ENCODE results near the gene QRSL1.

Gene QRSL1

DNA sequence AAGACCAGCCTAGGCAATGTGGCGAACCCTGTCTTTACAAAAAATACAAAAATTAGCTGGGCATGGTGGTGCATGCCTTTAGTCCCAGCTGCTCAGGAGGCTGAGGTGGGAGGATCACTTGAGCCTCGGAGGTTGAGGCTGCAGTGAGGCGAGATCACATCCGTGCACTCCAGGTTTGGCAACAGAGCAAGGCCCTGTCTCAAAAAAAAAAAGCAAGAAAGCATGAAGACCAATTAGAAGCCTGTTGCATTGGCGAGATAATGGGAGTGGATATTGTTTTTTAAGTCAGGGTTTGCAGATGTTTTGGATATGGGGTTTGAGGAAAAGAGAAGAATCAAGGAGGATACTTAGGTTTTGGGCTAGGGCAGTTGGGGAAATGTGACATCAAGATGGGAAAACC, 5.2 kb downstream of the QRSL1 start:
- no peaks in the 10 kb centered on the region for H3K36me3 ChIP-seq (replicated peaks)
- TF ChIP-seq, protein P1, sequence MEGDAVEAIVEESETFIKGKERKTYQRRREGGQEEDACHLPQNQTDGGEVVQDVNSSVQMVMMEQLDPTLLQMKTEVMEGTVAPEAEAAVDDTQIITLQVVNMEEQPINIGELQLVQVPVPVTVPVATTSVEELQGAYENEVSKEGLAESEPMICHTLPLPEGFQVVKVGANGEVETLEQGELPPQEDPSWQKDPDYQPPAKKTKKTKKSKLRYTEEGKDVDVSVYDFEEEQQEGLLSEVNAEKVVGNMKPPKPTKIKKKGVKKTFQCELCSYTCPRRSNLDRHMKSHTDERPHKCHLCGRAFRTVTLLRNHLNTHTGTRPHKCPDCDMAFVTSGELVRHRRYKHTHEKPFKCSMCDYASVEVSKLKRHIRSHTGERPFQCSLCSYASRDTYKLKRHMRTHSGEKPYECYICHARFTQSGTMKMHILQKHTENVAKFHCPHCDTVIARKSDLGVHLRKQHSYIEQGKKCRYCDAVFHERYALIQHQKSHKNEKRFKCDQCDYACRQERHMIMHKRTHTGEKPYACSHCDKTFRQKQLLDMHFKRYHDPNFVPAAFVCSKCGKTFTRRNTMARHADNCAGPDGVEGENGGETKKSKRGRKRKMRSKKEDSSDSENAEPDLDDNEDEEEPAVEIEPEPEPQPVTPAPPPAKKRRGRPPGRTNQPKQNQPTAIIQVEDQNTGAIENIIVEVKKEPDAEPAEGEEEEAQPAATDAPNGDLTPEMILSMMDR (IDR thresholded peaks at IDR 0.05; ENCODE audit: low read depth, low read length, missing control alignments), result no peak
- in situ Hi-C loops (cut with HindIII; ENCODE audit: low pct_ligation_motif_present, low sequenced_read_pairs), result no loop called here
- H3K4me3 ChIP-seq (ENCODE audit: low read depth, low read length), result no peak overlapping the region
- no peak for DNase-seq
- no peak overlapping the region for H3K27ac ChIP-seq
- no peaks in the 10 kb centered on the region for H3K27me3 ChIP-seq (replicated peaks)

DNA sequence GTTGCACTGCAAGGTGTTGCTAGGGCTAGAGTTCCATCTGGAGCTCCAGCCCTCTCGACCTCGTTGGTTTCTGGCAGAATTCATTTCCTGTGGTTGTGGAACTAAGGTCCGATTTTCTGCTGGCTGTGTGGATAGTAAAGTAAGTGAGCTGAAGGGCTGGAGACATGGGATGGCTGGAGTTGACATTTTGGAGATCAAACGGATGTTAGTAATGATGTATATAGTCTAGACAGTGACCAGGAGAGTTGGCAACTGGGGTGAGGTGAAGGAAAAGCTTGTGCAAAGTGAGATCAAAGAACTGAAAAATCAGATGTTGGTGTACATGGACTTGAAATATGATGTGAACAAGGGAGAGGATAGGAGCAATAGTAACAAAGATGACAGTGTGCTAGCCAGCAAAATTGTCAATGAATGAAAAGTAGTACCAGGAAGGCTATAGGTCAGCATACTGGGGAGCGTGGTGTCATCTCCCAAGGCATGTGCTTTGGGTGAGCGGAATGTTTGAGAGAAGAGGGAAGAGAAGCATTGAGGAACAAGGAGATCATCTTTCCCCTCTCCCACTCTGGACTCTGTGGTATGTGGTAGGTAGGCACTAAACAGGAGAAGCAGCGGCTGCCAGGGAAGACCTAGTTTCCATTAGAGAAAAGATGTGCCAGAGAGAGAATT, 7.8 kb downstream of the QRSL1 start:
- TF ChIP-seq, protein P1 (IDR thresholded peaks at IDR 0.05; ENCODE audit: low read depth, low read length, missing control alignments), result no peak
- in situ Hi-C loops (cut with HindIII; ENCODE audit: low pct_ligation_motif_present, low sequenced_read_pairs), result no loop called here
- DNase-seq, result no peak
- Histone ChIP-seq H3K4me3 (ENCODE audit: low read depth, low read length) (no peak overlapping the region), H3K36me3 (replicated peaks) (no peaks in the 10 kb centered on the region), H3K27ac (no peak overlapping the region), H3K27me3 (replicated peaks) (no peaks in the 10 kb centered on the region)

DNA sequence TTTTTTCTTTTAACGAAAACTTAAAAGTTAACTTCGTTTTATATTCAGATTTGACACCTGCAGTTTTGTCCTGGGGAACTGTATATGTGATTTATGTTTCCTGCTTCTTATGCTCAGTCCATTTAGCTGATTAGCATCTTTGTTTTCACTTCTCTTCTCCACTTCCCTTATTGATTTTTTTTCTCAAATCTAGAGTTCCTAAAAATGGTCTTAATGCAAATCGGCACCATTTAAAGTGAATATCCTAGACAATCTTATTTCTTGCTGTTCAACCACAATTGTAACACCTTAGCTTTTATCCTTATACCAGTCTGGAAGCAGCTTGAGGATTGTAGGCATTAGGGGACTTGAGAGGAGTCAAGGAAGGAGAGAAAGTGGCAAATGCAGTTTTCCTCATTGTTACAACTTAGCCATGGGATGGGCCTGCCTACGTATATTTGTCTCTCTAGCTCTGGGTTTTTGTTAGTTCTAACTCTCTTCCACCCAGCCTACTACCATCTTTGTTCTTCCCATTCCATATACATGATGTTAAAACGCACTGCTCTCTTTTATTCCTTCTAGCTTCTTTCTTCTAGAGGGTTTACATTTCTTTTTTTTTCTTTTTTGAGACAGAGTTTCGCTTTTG, 8.5 kb downstream of the QRSL1 start:
- no peaks in the 10 kb centered on the region for H3K36me3 ChIP-seq (replicated peaks)
- no peak overlapping the region for H3K27ac ChIP-seq
- no peak overlapping the region for H3K4me3 ChIP-seq (ENCODE audit: low read depth, low read length)
- TF ChIP-seq, protein P1 (IDR thresholded peaks at IDR 0.05; ENCODE audit: low read depth, low read length, missing control alignments), result no peak
- in situ Hi-C loops (cut with HindIII; ENCODE audit: low pct_ligation_motif_present, low sequenced_read_pairs), result no loop called here
- DNase-seq, result no peak
- H3K27me3 ChIP-seq (replicated peaks), result no peaks in the 10 kb centered on the region

DNA sequence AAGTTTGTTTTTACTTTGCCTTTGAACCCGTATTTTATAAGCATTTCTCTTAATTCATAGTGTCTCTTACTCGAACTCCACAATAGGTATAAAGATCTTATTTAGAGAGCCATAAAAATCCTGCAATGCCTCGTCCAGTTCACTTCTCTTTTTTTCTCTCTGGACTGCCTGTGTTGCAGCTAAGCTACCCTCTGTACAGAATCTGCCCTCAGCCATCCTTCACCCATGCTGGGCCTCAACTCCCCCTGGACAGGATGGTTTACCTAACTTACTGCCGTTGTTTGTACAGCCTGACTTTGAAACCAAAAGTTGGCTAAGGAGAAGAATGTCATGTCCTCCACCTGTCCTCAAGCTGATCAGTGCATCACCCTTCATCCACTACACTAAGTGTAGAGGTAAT, 10.4 kb downstream of the QRSL1 start:
- DNase-seq, result no peak
- Histone ChIP-seq H3K36me3 (replicated peaks) (peaks cover 3% of the 10 kb centered on the region), H3K27ac (no peak overlapping the region), H3K27me3 (replicated peaks) (no peaks in the 10 kb centered on the region), H3K4me3 (ENCODE audit: low read depth, low read length) (no peak overlapping the region)
- in situ Hi-C loops (cut with HindIII; ENCODE audit: low pct_ligation_motif_present, low sequenced_read_pairs), result no loop called here
- TF ChIP-seq, protein P1 (IDR thresholded peaks at IDR 0.05; ENCODE audit: low read depth, low read length, missing control alignments), result no peak

DNA sequence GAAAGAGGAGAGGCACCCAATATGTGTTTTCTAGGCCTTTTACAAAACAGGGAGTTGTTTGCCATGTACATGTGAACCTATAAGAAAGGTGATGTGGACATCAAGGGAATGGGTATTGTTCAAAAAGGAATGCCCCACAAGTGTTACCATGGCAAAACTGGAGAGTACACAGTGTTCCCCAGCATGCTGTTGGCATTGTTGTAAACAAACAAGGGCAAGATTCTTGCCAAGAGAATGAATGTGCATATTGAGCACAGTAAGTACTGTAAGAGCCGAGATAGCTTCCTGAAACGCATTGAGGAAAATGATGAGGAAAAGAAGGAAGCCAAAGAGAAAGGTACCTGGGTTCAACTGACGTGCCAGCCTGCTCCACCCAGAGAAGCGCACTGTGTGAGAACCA, 13.1 kb downstream of the QRSL1 start:
- TF ChIP-seq, protein P1 (IDR thresholded peaks at IDR 0.05; ENCODE audit: low read depth, low read length, missing control alignments), result no peak
- peaks cover 3% of the 10 kb centered on the region for H3K36me3 ChIP-seq (replicated peaks)

More for the DNA sequence above, 13.1 kb downstream of the QRSL1 start:
- Histone ChIP-seq H3K27ac (no peak overlapping the region), H3K27me3 (replicated peaks) (no peaks in the 10 kb centered on the region), H3K4me3 (ENCODE audit: low read depth, low read length) (no peak overlapping the region)
- no peak for DNase-seq
- in situ Hi-C loops (cut with HindIII; ENCODE audit: low pct_ligation_motif_present, low sequenced_read_pairs), result no loop called here
